Body of pancreas (tissue), 4 donors: ENCODE results near the gene CAMTA1. TPM values are rescaled to one million over a fixed set of nuclear protein-coding genes. Genes with fewer than 3 reads are reported as not detected.
A peak's percentile ranks its signal among the peaks of the same experiment; 100 is the strongest.

Source experiments
- ATAC-seq: fragments of 150-250 bp; one replicate; pipeline ENCODE4 v1.9.1; 2016
- DNase-seq, 4 donors: peaks; one replicate each; pipeline ENCODE4 v3.0.0-alpha.2; 2019
- H3K27ac ChIP-seq, 4 donors: fragments of 200-600 bp; sonication (generic); 1 replicate in 3 of 4; 2 replicates in 1 of 4; pipeline versions ENCODE4 v1.5.1 to v1.6.1; 2016 to 2019; ENCODE audit warnings: mild to moderate bottlenecking in 1 of 4, mixed read lengths in 1 of 4, moderate library complexity in 1 of 4
- H3K27me3 ChIP-seq, 2 donors: fragments of 200-600 bp; sonication (generic); one replicate each; pipeline ENCODE4 v1.6.0; 2016; ENCODE audit warnings: mild to moderate bottlenecking in 1 of 2
- H3K36me3 ChIP-seq, 2 donors: fragments of 200-600 bp; sonication (generic); replicated peaks in 1 of 2; 2 replicates each; pipeline ENCODE4 v1.5.1; 2016; ENCODE audit warnings: low read depth in 2 of 2; ENCODE audit not compliant: insufficient read depth in 1 of 2
- H3K4me1 ChIP-seq: fragments of 200-600 bp; sonication (generic); one replicate; pipeline ENCODE4 v1.6.0; 2016
- H3K4me3 ChIP-seq, 2 donors: fragments of 200-600 bp; sonication (generic); 1 replicate in 1 of 2; 2 replicates in 1 of 2; pipeline ENCODE4 v1.5.1; 2016 to 2019
- H3K9me3 ChIP-seq, 3 donors: fragments of 200-600 bp; sonication (generic); 1 replicate in 2 of 3; 2 replicates in 1 of 3; pipeline ENCODE4 v1.5.1; 2016
- CTCF ChIP-seq, 7 experiments: fragments of 450-650 bp in 4 of 7; fragments of 200-600 bp in 3 of 7; sonication (generic) in 3 of 7; IDR thresholded peaks; one replicate each; pipeline ENCODE4 v1.5.1; 2016 to 2019; ENCODE audit warnings: antibody characterized with exemption in 7 of 7
- POLR2A ChIP-seq, 3 donors: fragments of 450-650 bp; IDR thresholded peaks; one replicate each; pipeline ENCODE4 v1.6.1; 2016; ENCODE audit warnings: antibody characterized with exemption in 3 of 3, mild to moderate bottlenecking in 2 of 3
- WGBS, 2 donors: methylation state at CpG; one replicate each; pipeline ENCODE4 v1.1.5; 2017; 5-methylcytosine and 5-hydroxymethylcytosine counted together
- intact Hi-C: fragments of 100-400 bp; cut with DNase I; formaldehyde crosslinking; loops from one replicate; pipeline ENCODE4 v1.15.1; 2023
- total RNA-seq, 2 donors: library from RNA; depleted of rRNA; stranded (reverse); fragments of >200 nt; gene quantifications; one replicate each; pipeline ENCODE4 v1.1.0, GENCODE V29; 2016

The CAMTA1 gene
- total RNA-seq, 2 donors from 2014 or later: 36.3 to 59.7 TPM

GRCh38 chr1:7171168-7171567 lies 385.9 kb downstream of the CAMTA1 start:
- ATAC-seq: no peak
- DNase-seq: no peak
- intact Hi-C loops: no loop called here
- Histone ChIP-seq H3K4me3 (no peak overlapping the region), H3K27ac (no peak overlapping the region), H3K9me3 (no peaks in the 10 kb centered on the region), H3K4me1 (peaks cover 16% of the 10 kb centered on the region), H3K36me3 (no peaks in the 10 kb centered on the region), H3K27me3 (no peaks in the 10 kb centered on the region)
- WGBS, 2 donors: 44 to 58% methylated on average over 1 of the region's 1 CpG
- TF ChIP-seq CTCF (IDR thresholded peaks at IDR 0.05): no peak

GRCh38 chr1:7171574-7171973 lies 386.3 kb downstream of the CAMTA1 start:
- DNase-seq (no peak), ATAC-seq (no peak)
- no peak overlapping the region for H3K27ac ChIP-seq
- H3K4me1 ChIP-seq: peaks cover 16% of the 10 kb centered on the region
- intact Hi-C loops: no loop called here
- no peaks in the 10 kb centered on the region for H3K27me3 ChIP-seq
- TF ChIP-seq POLR2A (IDR thresholded peaks at IDR 0.05) (no peak), CTCF (IDR thresholded peaks at IDR 0.05) (no peak)
- H3K9me3 ChIP-seq: no peaks in the 10 kb centered on the region
- no peaks in the 10 kb centered on the region for H3K36me3 ChIP-seq
- no peak overlapping the region for H3K4me3 ChIP-seq
- WGBS, 2 donors: 69 to 71% methylated on average over 6 of the region's 6 CpGs

GRCh38 chr1:7172804-7173203 lies 387.6 kb downstream of the CAMTA1 start:
- ATAC-seq (no peak), DNase-seq (no peak)
- H3K36me3 ChIP-seq: no peaks in the 10 kb centered on the region
- H3K4me1 ChIP-seq: peaks cover 16% of the 10 kb centered on the region
- intact Hi-C loops: no loop called here
- WGBS, 2 donors: 72 to 80% methylated on average over 6 to 14 of the region's 14 CpGs
- H3K4me3 ChIP-seq: no peak overlapping the region
- H3K27me3 ChIP-seq: no peaks in the 10 kb centered on the region
- H3K9me3 ChIP-seq: no peaks in the 10 kb centered on the region
- no peak overlapping the region for H3K27ac ChIP-seq
- TF ChIP-seq POLR2A (IDR thresholded peaks at IDR 0.05): no peak
- TF ChIP-seq CTCF (IDR thresholded peaks at IDR 0.05): no peak

- 77 to 86% methylated on average over 10 to 12 of the region's 12 CpGs for WGBS, 2 donors
- Histone ChIP-seq H3K4me3 (no peak overlapping the region), H3K27ac (no peak overlapping the region), H3K36me3 (no peaks in the 10 kb centered on the region), H3K9me3 (no peaks in the 10 kb centered on the region), H3K27me3 (no peaks in the 10 kb centered on the region), H3K4me1 (peaks cover 16% of the 10 kb centered on the region)
- intact Hi-C loops: no loop called here
- TF ChIP-seq CTCF (IDR thresholded peaks at IDR 0.05) (no peak), POLR2A (IDR thresholded peaks at IDR 0.05) (no peak)
- DNase-seq (no peak), ATAC-seq (no peak)
Observed at GRCh38 chr1:7174561-7174960, 389.3 kb downstream of the CAMTA1 start.

GRCh38 chr1:7174980-7175906 lies 390.0 kb downstream of the CAMTA1 start:
- TF ChIP-seq POLR2A (IDR thresholded peaks at IDR 0.05) (no peak), CTCF (IDR thresholded peaks at IDR 0.05) (no peak)
- WGBS, 2 donors: 38 to 39% methylated on average over 14 to 15 of the region's 15 CpGs
- intact Hi-C loops: no loop called here
- ATAC-seq: no peak
- Histone ChIP-seq H3K9me3 (no peaks in the 10 kb centered on the region), H3K4me3 (no peak overlapping the region), H3K27ac (no peak overlapping the region), H3K4me1 (peaks cover 16% of the 10 kb centered on the region), H3K36me3 (no peaks in the 10 kb centered on the region), H3K27me3 (no peaks in the 10 kb centered on the region)
- DNase-seq: peak in 1 of 4 donors; percentile 45
